GM18505 (cell line): ENCODE data around the gene RASIP1.

Experiments
- ATAC-seq: cut with Tn5 transposase; IDR thresholded peaks from one replicate; pipeline ENCODE4 v1.9.1; 2021; ENCODE audit not compliant: unreplicated experiment
- POLR2A ChIP-seq: IDR thresholded peaks from 4 replicates; pipeline ENCODE4 v1.6.1; 2011; ENCODE audit warnings: borderline replicate concordance; ENCODE audit not compliant: insufficient read depth, insufficient read length; ENCODE audit errors: extremely low read depth

RASIP1 gene

DNA sequence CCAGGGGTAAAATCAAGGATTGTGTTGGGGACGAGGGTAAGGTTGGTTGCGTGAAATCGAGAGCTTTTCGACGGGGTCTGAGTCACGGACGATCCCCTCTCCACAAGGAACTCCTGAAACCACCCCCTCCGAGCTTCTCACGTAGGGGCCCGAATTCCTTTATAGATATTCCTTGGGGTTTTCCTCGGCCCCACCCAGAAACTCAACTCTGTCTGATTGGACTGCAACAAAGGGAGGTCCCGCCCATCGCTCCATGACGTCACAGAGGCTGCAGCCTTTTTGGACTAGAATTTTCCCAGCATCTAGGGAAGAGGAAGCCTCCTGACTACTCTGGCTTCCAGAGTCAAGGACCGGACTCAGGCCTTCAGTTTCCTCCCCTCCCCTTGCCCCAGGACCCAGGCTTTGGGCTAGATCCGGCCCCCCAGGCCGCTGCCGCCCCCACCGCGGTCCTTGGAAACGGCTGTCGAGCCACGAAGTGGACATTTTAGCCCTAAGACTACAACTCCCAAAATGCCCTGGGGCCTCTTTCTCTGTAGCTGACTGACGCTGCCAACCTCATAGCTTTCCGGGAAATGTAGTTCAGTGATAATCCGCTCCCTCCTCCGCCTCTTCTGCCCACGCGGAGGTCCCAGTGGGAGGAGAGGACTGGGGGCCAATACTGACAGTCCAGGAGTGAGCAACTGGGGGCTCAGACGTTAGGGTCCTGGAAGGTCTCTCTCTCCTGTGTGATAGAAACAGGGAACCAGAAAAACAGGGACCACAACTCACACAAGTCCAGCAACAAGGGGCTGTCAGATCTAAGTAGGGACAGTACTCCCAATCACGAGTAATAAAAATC is 6.5 kb upstream of the RASIP1 start, which contains the start of gene IZUMO1:
Gene IZUMO1 (minus strand): TSS at position 172 of the 838 bp plus-strand sequence. CDS start 1,050 bp downstream, outside the sequence.
- ATAC-seq: no peak
- TF ChIP-seq POLR2A: no peak

DNA sequence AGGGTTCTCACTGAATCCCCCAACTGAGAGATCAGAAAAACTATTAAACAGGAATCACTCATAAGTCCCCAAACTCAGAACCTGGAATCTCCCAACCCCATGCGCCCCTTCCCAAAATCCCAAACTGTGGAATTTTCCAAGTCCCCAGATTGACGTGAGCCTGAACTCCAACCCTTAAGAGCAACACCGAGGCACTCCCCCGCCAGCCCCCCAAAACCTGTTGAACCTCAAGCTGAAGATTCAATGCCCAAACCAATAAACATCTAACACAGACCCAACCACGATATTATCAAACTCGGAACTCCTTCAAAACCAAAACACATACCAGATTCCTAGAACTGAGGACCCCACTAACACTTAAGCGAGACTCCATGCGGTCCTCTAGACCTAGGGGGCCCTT is 5.7 kb upstream of the RASIP1 start:
- no peak for TF ChIP-seq POLR2A
- ATAC-seq: no peak

DNA sequence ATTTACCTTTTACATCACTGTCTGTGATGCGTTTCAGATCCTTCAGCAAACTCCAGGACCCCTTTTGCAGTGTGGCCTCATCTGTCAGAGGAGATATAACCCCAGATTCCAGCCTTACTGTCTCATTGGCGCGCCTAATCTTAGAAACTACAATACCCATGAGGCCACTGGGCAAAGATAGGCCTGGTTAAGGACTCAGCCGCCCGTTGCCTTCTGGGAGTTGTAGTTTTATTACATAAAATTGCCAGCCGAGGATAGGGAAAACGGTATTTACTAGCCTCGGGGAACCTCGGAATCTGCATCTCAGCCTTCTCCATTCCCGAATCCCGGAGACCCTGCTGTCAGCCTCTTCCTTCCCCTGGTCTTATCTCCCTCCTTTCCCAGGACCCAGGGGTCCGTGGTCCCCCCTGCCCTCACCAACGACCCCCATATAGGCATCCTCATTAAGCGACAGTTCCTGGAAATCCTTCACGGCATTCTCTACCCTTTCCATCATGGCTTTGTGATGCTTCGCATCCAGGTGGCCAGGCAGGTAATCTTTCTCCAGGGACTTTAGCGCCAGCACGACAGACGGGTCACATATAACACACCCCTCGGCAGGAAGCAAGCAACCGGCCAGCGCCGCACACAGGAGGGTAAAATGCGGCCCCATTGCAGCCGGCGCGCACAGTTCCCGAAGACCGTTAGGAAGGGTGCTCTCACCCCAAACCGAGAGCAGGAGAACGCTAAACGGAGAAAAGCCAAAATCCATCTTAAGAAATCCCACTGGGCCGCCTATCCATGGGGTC is 5.0 kb upstream of the RASIP1 start:
- no peak for ATAC-seq
- TF ChIP-seq POLR2A: no peak

DNA sequence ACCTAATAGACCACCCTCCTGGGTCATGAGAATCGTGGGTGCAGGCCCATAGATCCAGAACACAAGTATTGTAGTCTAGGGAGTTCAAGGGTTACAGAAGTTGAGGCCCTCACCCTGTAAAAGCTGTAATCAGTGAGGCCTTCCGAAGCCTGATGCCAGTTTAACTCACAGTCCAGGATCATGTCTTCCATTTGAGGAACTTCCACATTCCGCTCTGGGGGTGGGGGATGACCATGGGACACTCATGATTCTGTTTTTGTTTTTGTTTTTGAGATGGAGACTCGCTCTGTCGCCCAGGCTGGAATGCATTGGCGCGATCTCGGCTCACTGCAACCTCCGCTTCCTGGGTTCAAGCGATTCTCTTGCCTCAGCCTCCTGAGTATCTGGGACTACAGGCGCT is 1.7 kb upstream of the RASIP1 start:
- no peak for ATAC-seq
- TF ChIP-seq POLR2A: no peak

DNA sequence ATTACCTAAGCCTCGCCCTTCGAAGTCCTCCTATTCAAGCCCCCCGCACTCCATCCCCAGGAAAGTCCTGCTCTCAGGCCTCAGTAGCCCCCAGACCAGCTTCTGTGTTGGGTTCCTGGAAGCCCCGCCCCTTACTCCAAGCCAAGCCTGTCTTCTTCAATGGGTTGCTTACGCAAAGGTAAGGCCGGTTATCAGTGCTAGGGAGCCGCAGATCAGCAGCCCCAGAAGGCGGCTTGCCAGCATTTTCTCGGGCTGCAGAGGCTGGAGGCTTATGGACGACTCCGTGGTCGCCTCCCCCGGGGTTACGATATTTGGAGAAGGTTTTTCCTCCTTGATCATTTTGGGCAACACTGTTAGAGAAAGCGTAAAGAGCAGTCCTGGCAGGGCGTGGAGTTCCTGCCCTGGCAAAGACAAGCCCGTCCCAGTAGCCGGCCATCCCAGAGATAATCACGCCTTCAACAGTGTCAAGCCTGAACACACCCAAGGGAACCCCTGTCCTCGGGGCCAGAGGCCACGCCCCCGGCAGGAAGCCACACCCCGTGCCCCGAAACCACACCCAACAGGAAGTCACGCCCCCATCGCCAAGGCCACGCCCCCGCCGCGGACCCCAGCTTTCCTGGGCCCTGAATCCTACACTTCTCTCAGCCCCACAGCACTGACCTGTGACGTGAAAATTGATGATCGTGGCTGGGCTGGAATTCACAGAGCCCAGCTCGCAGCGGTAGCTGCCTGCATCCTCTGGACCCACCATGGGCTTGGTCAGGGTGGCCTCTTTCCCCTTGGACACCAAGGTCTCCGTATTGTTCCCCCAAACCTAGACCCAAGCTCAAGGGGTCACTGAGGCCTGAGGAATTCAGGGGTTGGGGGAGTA is 954 bp upstream of the RASIP1 start:
- TF ChIP-seq POLR2A: no peak
- ATAC-seq: no peak

DNA sequence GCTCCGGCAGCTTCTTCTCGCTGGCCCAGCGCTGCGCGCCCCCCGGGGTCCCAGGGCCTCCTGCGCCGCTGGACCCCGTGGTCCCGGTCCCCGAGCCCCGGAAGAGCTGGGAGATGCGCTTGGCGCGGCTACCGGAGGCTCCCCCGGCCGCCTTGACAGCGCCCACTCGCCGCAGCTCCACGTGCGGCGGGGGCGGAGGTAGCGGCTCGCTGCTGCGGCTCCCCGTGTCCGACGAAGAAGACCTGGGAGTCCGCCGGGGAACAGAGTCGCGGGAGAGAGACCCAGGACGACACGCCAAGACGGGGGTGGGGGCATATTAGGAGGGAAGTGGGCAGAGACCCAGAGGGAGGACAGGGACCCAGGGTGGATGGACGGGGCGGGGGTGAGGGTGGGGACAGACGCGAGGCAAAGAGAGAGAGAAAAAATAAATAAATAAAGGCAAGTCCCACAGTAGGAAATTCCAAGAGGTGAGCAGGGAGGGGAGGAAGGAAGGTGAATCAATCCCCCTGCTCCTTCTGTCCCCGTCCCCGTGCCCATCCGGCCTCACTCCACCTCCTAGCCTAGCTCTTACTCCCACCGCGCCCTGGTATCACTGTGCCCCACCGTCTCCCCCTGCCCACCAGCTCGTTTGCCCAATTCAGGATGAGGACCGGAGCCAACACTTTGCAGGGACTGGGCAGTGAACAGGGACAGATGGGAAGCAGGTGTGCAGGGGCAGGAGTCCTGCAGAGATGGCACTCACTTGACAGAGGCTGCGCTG is 826 bp downstream of the RASIP1 start:
- TF ChIP-seq POLR2A: no peak
- ATAC-seq: no peak

DNA sequence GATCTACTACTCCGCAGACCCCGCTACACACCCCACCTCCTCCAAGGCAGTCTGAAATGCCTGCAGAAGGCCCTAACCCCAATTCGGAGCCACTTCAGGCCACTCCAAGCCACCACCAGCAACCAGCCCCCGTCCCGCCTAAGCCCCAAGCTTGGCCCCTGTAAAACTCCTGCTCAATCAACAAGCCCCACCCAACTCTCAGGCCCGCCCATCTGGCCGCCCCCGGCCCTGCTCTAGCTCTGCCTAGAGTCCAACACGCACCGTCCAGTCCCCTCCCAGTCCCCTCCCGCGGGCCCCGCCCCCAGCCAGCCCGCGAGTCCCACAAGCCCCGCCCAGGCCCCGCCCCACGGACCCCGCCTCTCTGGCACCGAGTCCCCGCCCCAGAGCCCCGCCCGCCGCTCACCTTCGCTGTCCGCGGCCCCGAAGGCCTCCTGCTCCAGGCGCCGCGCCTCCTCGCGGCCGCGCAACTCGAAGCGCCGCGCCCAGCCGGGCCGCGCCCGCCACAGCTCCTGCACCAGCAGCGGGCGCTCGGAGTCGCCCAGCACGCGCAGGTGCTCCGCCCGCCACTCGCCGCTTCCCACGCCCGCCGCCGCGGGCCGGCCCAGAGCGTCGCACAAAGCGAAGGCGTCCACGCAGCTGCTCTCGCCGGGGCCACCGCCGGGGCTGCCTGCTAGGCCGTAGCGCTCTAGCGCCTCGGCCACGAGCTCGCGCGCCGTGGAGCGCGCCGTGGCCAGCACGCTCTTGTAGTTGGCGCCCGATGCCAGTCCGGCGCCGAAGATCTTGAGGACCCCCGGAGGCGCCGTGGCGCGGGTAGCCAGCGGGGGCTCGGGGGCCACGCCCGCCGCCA is 1.6 kb downstream of the RASIP1 start:
- ATAC-seq: peak; percentile 80
- no peak for TF ChIP-seq POLR2A

DNA sequence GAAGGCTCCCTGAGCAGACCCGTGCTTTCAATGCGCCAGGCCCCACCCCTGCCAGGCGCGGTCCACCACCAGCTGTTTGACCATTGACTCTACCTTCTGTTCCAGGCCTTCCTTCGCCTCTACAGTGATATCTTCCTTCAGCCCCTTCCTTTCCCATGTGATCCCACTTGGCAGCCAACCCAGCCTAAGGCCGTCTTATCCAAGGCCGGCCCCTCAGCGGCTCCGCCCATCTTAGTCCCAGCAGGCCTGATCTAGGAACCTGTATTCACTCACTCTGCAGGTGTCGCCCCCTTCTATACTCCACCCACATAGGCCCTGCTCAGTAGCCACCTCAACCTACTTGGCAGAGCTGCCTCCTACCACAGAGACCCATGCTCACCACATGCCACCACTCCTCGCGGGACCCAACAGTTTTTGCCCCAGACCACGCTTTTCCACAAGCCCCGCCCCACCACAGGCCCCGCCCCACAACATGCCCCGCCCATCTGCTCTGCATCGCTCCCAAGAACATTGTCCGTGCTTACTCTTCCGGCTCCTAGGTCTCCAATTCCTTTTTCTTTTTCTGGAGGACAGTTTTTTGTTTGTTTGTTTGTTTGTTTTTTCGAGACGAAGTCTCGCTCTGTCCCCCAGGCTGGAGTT is 2.9 kb downstream of the RASIP1 start:
- TF ChIP-seq POLR2A: no peak
- ATAC-seq: no peak

DNA sequence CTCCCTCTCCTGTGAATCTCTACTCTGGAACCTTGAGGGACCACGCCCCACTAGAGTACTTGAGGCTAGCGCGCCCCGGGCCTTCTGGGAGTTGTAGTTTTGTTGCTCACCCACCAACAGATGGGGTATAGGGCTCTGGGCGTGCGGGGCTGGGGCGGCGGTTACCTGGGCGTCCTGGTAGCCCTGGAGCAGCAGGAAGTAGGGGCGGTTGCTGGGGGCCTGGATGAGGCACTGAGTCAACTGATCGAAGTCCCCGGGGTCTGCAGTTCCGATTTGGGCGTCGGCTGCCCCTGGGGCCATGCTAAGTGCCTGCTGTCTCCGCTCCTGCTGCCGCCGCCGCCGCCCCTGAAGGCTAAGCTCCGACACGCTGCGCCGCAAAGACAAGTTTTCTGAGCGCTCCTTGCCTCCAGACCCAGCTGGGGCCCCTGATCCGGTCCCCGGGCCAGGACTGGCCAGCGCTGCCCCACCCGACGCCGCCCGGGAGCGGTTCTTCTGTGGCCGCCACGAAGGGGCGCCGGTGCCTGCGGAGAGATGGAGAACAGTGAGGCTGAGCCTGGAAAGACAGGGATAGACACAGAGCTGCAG is 5.3 kb downstream of the RASIP1 start:
- TF ChIP-seq POLR2A: no peak
- no peak for ATAC-seq

DNA sequence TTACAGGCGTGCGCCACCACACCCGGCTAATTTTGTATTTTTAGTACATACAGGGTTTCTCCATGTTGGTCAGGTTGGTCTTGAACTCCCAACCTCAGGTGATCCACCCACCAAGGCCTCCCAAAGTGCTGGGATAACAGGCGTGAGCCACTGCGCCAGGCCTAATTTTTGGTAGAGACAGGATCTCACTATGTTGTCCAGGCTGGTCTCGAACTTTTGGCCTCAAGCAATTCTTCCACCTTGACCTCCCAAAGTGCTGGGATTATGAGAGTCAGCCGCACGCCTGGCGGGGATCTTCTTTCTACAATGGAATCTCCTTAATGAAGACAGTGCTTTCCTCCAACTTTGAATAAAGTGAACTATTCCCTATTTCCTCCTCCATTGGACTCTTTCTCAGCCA is 5.8 kb downstream of the RASIP1 start:
- TF ChIP-seq POLR2A: no peak
- ATAC-seq: no peak

DNA sequence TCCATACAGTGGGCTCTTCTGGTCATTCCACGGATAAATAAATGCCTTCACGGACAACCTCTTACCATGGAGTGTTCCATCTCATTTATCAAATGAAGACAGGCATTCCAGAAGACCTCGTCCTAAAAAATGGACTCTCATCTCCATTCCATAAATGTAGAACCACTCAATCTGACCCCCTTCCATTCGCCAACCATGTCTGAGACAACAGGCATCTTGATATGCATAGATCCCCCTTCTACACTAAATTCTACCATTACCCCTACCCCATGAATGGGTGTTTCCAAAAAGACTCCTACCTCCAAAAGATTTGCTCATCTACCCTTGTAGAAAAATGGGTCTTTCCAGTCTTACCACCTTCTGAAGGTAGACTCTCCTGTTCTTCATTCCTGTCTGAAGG is 9.0 kb downstream of the RASIP1 start:
- no peak for ATAC-seq
- no peak for TF ChIP-seq POLR2A

DNA sequence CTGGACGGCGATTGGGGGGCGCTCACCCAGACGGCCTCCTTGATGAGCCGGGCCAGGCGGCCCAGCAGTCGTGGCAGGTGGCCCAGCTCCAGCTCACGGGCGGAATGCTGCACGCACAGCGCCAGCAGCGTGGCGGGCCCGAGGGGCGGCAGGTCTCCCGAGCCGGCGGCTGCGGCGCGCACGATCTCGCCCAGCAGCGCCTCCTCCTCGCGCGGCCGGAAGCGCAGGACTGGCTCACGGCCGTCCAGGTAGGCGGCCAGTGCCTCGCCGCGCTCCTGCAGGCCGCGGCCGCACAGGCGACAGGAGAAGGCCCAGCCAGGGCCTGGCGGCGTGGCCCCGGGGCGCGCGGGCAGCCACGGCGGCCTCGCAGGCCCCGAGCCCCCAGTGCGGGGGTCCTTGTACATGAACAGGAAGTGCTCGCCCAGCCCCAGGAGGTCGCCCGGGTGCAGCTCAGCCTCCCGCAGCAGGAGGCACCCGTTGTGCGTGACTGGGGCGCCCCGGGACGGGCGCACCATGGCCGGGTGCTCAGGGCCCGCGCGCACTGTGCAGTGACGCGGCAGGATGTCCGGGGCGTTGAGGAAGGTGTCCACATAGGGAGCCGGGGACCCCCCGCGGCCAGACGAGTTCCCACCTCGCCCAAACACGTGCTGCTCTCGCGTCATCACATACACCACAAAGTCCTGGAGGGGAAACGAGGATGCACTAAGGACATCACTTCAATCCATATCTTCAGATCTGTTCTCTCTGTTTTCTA is 11.3 kb downstream of the RASIP1 start:
- TF ChIP-seq POLR2A: no peak
- ATAC-seq: no peak
